ENCODE measurements around the gene TTLL5. TPM values are rescaled to one million over a fixed set of nuclear protein-coding genes. Genes with fewer than 3 reads are reported as not detected.

TTLL5 gene
- total RNA-seq, 4 donors from 2014 or later = 14.2 to 27.1 (median 21.2) TPM

DNA sequence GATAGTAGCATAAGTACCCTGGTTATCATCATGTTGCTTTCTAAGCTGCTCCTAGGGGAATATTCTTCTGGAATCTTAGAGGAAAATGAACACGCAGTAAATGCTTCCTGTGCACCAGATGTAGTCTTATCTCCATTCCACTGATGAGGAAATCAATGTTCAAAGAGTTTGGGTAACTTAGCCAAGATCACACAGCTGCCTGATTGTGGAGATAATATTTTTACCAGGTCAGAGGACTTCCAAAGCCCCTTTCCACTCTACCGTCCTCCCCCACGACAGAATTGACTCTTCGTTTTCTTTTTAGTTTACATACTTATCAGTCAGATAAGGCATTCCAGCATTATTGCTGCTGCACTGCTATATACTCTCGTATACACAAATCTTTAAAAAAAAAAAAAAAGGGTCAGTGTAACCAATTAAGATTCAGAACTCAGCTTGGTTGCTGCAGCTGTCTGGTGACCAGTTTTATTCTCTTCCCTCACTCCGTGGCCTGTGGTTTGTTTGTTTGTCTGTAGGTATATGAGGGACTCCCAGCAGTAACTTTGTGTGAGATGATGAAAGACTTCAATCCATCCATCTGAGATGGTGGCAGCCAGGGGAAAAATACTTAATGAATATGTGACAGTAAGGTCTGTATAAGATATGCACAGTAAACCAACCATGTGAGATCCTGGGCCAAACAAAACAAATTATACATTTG lies 210.3 kb downstream of the TTLL5 start:
- TF ChIP-seq POLR2A (IDR thresholded peaks at IDR 0.05) = no peak
- H3K4me1 ChIP-seq = peaks cover 0 to 22% (median 3%) of the 10 kb centered on the region in 3 donors
- 65 to 69% methylated on average over 6 of the region's 6 CpGs for WGBS, 2 donors
- no peak for DNase-seq
- H3K27me3 ChIP-seq = no peaks in the 10 kb centered on the region
- H3K36me3 ChIP-seq = no peaks in the 10 kb centered on the region
- H3K4me3 ChIP-seq = no peak overlapping the region
- intact Hi-C loops (cut with DNase I) = no loop called here
- H3K27ac ChIP-seq = no peak overlapping the region
- no peaks in the 10 kb centered on the region for H3K9me3 ChIP-seq

DNA sequence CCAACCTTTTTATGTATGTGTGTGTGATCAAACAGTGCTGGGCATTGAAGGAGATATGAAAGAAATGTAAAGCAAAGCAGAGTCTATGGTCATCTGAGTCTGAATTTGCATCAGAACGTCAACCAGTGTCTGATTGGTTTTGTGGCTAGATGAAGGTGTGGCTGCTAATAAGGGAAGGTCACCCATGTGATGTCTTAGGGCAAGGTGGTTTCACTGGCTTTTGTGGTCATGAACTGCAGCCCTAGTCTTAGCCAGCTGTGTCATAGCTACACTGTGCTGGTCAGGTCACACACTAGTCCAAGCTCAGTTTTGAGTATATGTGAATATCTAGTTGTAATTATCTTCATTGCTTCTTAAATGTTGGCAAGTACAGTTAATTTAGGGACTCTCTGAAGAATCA lies 214.9 kb downstream of the TTLL5 start:
- DNase-seq = no peak
- Histone ChIP-seq H3K9me3 (no peaks in the 10 kb centered on the region), H3K4me1 (peaks cover 0 to 9% (median 3%) of the 10 kb centered on the region in 3 donors), H3K4me3 (no peak overlapping the region), H3K36me3 (no peaks in the 10 kb centered on the region), H3K27ac (no peak overlapping the region), H3K27me3 (no peaks in the 10 kb centered on the region)
- WGBS, 2 donors = 43 to 64% methylated on average over 1 of the region's 1 CpG
- intact Hi-C loops (cut with DNase I) = no loop called here
- no peak for TF ChIP-seq POLR2A (IDR thresholded peaks at IDR 0.05)
- TF ChIP-seq, protein P1, sequence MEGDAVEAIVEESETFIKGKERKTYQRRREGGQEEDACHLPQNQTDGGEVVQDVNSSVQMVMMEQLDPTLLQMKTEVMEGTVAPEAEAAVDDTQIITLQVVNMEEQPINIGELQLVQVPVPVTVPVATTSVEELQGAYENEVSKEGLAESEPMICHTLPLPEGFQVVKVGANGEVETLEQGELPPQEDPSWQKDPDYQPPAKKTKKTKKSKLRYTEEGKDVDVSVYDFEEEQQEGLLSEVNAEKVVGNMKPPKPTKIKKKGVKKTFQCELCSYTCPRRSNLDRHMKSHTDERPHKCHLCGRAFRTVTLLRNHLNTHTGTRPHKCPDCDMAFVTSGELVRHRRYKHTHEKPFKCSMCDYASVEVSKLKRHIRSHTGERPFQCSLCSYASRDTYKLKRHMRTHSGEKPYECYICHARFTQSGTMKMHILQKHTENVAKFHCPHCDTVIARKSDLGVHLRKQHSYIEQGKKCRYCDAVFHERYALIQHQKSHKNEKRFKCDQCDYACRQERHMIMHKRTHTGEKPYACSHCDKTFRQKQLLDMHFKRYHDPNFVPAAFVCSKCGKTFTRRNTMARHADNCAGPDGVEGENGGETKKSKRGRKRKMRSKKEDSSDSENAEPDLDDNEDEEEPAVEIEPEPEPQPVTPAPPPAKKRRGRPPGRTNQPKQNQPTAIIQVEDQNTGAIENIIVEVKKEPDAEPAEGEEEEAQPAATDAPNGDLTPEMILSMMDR (IDR thresholded peaks at IDR 0.05) = no peak

DNA sequence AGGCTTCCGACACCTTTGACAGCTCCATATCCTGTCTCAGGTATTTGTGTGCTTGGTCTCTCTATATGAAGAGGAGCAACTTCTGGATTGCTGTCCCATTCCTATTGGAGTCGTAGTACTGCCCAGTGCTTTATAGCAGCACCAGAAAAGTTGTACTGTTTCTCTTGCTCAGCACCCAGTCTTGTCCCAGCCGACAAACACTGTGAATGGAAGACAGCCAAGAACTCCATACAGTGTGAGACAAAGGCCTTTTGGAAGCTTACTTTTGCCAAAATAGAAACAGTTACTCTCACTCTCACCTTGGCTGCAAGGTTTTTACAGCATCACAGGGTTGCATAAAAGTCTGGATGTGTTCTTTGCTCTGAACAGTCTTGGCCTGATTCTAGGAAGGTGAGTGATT lies 215.5 kb downstream of the TTLL5 start:
- Histone ChIP-seq H3K4me3 (no peak overlapping the region), H3K27ac (no peak overlapping the region), H3K9me3 (no peaks in the 10 kb centered on the region), H3K36me3 (no peaks in the 10 kb centered on the region), H3K27me3 (no peaks in the 10 kb centered on the region), H3K4me1 (peaks cover 0 to 9% (median 3%) of the 10 kb centered on the region in 3 donors)
- intact Hi-C loops (cut with DNase I) = no loop called here
- TF ChIP-seq, protein P1 (IDR thresholded peaks at IDR 0.05) = no peak
- no peak for TF ChIP-seq POLR2A (IDR thresholded peaks at IDR 0.05)
- 58 to 89% methylated on average over 2 to 3 of the region's 3 CpGs for WGBS, 2 donors
- no peak for DNase-seq

DNA sequence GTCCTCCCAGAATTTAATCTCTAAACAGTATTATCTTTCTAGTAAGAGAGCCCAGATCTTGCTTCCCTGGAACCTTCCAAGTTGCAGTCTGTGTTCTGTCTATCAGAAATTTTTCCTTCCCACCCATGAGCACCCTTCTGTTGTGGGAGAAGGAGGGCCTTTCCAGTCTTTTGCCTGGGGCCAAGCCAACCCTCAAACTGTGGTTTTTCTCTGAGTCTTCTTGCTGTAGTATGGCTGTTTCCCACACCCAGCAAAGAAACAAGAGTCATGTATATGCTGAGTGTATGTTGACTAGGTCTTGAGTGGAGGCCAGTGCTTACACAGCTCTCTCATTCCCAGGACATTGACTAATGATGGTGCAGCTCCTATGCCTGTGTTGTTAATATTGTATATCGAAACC lies 216.2 kb downstream of the TTLL5 start:
- peaks cover 0 to 9% (median 3%) of the 10 kb centered on the region in 3 donors for H3K4me1 ChIP-seq
- no peak overlapping the region for H3K4me3 ChIP-seq
- no peak for DNase-seq
- intact Hi-C loops (cut with DNase I) = no loop called here
- peaks cover 0 to 1% (median 0%) of the 10 kb centered on the region in 3 donors for H3K36me3 ChIP-seq
- H3K27me3 ChIP-seq = no peaks in the 10 kb centered on the region
- no peak for TF ChIP-seq POLR2A (IDR thresholded peaks at IDR 0.05)
- TF ChIP-seq, protein P1 (IDR thresholded peaks at IDR 0.05) = no peak
- H3K9me3 ChIP-seq = no peaks in the 10 kb centered on the region
- WGBS, 2 donors = 73 to 82% methylated on average over 1 of the region's 1 CpG
- H3K27ac ChIP-seq = peak overlapping the region in 1 of 4 donors; percentile 11

DNA sequence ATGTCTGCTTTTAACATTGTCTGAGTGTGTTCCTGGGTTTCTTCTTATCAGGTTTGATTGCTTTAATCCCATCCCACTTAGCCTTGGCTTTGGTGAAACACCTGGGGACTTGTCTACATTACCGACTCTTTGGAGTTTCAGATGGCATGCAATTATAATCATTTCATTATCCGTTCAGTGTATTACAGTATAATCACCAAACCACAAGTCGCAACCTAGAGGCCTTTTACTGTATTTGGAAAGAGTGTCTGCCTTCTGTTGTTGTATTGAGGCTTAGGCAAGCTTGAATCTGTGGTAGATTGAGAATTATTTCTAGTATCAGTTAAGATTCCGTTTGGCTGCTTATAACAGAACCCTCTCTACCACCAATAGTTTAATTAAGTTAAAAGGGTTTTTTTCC lies 216.8 kb downstream of the TTLL5 start:
- no peak for DNase-seq
- Histone ChIP-seq H3K27ac (no peak overlapping the region), H3K9me3 (no peaks in the 10 kb centered on the region), H3K4me1 (peaks cover 0 to 9% (median 3%) of the 10 kb centered on the region in 3 donors), H3K27me3 (no peaks in the 10 kb centered on the region), H3K36me3 (peaks cover 0 to 7% (median 0%) of the 10 kb centered on the region in 3 donors), H3K4me3 (no peak overlapping the region)
- 81 to 86% methylated on average over 4 of the region's 4 CpGs for WGBS, 2 donors
- intact Hi-C loops (cut with DNase I) = no loop called here
- TF ChIP-seq, protein P1 (IDR thresholded peaks at IDR 0.05) = no peak
- TF ChIP-seq POLR2A (IDR thresholded peaks at IDR 0.05) = no peak
